Kidney glomerular epithelial cell (primary cell): ENCODE measurements around the gene SLC29A4.
"Not testable (repeated sequence)": the region's sequence is repeated elsewhere in the genome, so short reads cannot be mapped to it uniquely, and the experiment has no call there.

Experiments
- DNase-seq: peaks from one replicate; lab custom pipeline; 2025; lab: John Stamatoyannopoulos, UW

Gene SLC29A4

DNA sequence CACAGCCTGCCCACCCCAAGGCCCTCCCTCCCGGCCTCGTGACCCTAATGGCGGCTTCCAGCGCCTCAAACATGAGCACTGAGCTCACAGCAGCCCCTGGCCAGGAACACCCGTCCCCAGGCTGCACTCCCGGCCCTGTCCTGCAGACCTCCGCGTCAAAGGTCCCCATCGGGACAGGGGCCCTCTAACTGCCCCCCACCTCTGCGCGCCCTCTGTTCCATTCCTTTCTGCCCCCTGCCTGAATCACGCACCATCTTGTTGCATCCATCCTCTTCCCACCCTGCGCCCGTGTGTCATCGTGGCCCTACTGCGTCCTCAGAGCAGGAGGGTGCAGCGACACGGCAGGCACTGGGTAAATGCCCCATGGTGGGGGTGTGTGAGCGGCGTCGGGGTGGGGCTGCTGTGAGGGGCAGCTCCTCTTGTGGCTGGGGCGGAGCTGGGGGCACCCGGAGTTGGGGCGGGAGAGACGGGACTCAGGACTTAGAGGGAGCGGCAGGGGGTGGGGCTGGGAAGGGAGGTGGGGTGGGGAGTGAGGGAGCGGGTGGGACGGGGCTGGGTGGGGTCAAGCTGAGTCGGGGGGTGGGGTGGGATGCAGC lies 13.4 kb downstream of the SLC29A4 start:
- no peak for DNase-seq

DNA sequence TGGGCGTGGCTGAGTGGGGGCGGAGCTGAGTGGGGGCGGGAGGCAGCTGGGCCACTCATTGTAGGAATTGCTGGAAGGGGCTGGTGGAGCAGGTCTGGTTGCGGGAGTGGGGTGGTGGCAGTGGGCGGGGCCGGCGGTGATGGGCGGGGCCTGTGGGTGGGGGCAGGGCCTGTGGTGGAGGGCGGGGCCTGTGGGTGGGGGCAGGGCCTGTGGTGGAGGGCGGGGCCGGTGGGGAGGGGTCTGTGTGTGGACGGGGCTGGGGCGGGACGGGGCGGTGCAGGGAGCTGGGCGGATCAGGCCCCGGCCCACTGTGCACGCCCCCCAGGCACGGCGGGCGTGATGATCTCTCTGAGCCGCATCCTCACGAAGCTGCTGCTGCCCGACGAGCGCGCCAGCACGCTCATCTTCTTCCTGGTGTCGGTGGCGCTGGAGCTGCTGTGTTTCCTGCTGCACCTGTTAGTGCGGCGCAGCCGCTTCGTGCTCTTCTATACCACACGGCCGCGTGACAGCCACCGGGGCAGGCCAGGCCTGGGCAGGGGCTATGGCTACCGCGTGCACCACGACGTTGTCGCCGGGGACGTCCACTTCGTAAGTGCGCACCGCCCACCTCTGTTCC lies 14.0 kb downstream of the SLC29A4 start:
- no peak for DNase-seq

DNA sequence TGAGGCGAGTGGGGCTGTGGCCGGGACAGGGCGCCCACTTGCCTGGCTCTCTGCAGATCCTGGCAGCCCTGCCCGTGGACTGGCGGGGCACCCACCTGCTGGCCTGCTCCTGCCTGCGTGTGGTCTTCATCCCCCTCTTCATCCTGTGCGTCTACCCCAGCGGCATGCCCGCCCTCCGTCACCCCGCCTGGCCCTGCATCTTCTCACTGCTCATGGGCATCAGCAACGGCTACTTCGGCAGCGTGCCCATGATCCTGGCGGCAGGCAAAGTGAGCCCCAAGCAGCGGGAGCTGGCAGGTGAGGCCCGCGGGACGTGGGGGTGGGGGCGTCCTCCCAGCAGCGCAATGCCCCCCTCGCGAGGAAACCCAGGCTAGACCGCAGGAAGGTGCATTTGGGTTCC lies 17.6 kb downstream of the SLC29A4 start:
- no peak for DNase-seq

DNA sequence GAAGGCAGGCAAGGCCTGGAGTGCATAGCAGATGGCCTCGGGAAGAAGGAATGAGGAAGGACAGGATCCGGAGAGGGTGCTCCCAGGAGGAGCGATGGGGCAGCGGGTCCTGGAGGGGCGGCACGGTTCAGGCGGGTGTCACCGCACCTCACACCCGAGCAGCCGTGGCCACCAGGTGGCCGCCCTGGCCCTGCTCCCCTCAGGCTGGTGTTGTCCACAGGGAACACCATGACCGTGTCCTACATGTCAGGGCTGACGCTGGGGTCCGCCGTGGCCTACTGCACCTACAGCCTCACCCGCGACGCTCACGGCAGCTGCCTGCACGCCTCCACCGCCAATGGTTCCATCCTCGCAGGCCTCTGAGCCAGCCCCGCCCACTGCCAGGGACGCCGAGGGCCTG lies 19.8 kb downstream of the SLC29A4 start:
- no peak for DNase-seq

GRCh38 chr7:5303061-5303460 lies 20.3 kb downstream of the SLC29A4 start:
- DNase-seq: no peak

DNA sequence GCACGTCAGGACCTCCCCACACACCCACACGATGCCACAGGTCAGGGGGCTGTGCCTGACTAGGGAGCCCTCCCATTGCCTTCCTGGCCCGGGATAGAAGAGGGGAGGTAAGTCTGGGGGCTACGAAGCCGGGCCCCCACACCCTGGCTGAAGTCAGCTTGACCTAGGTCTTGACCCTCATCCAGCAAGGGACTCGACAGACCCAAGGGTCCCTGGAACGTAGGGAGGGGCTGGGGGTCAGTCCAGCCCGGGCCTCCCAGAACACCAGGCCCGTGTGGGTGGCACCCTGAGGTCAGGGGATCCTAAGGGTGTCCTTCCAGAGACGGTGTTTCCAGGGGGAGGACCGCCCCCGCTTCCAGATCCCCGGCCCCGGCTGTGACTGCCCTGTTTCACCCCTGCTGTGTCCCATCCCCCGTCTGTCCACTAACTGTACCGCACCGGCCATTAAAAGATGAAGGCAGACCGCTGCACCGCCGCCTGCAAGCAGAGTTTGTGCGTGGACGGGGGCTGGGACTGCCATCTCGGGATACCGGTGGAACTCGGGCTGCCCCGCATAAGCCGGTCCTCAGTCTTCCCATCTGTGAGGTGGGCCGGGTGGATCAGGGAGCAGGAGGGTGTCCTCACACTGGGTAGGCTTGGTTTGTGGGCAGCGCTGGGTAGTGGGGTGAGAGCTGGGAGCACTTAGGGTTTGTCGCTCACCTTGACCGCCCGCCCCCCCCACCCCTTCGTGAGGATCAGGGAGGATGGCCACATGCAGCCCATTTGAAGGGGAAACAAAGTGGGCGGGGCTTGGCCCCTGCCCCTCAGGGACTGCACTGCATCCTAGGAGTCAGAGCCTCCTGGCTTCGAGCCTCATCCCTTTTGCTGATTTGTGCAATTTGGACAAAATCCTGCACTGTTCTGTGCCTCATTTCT lies 21.1 kb downstream of the SLC29A4 start:
- no peak for DNase-seq

DNA sequence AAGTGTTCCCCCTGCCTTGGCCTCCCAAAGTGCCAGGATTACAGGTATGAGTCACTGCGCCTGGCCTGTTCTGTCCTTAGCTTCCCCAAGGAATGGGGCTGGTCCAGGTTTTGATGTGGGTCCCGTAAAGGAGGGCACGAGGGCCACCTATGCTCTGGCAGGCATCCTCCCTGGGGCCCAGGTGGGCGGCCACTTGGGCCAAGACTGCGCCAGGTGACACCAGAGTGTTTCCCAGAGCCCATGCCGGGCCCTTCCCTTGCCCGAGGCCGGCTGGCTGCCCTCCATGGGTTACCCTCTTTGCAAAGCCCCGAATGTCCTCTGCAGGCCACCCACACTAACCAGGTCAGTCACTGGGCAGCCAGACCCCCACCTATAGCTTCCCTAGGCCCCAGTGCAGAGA lies 22.3 kb downstream of the SLC29A4 start:
- DNase-seq: not testable (repeated sequence)

- not testable (repeated sequence) for DNase-seq
Observed at GRCh38 chr7:5307221-5308142, 24.7 kb downstream of the SLC29A4 start.

- DNase-seq: no peak
Observed at GRCh38 chr7:5309146-5309545, 26.4 kb downstream of the SLC29A4 start.

DNA sequence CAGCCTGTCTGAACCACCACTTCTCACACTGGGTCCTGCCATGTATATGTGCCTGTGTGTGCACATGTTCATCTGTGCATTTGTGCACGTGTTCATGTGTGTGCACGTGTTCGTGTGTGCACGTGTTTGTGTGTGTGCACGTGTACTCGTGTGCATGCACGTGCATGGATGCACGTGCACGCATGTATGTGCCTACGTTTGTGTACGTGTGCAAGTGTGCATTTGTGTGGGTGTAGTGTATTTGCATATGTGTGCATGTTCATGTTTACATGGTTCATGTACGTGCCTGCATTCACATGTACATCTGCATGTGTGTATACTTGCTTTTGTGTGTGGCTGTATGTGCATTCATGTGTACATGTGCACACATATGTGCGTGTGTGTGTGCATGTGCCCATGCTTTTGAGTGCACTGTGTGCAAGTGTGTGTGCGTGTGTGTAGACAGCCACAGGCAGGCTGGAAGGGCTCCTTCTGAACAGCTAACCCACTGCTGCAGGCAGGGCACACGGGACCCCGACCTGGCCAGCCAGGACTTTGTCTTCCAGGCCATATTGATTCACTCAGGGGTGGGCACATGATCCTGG lies 28.2 kb downstream of the SLC29A4 start:
- no peak for DNase-seq

GRCh38 chr7:5312276-5313070 lies 29.7 kb downstream of the SLC29A4 start:
- not testable (repeated sequence) for DNase-seq

GRCh38 chr7:5313076-5313885 lies 30.5 kb downstream of the SLC29A4 start:
- not testable (repeated sequence) for DNase-seq

- no peak for DNase-seq
Observed at GRCh38 chr7:5314864-5315263, 32.1 kb downstream of the SLC29A4 start.

DNA sequence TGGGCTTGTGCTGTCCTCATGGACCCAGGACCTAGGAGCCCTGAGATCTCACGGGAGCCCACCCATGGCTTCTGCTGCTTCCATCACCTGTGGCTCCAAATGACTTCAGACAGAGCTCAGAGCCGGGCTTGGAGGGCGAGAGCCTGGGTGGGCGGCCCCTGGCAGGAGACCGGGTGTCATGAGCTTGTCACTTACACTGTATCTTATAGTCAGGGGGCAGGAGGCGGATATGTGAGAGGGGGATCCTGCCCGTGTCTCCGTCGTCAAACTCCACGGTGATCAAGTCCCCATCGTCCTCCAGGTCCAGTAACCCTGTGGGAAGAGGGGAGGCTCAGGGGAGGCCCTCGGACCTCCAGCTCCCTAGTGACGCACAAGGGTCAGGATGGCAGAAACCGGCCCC lies 33.0 kb downstream of the SLC29A4 start:
- DNase-seq: no peak

GRCh38 chr7:5318613-5319012 lies 35.9 kb downstream of the SLC29A4 start:
- not testable (repeated sequence) for DNase-seq

GRCh38 chr7:5320391-5320790 lies 37.6 kb downstream of the SLC29A4 start:
- no peak for DNase-seq

DNA sequence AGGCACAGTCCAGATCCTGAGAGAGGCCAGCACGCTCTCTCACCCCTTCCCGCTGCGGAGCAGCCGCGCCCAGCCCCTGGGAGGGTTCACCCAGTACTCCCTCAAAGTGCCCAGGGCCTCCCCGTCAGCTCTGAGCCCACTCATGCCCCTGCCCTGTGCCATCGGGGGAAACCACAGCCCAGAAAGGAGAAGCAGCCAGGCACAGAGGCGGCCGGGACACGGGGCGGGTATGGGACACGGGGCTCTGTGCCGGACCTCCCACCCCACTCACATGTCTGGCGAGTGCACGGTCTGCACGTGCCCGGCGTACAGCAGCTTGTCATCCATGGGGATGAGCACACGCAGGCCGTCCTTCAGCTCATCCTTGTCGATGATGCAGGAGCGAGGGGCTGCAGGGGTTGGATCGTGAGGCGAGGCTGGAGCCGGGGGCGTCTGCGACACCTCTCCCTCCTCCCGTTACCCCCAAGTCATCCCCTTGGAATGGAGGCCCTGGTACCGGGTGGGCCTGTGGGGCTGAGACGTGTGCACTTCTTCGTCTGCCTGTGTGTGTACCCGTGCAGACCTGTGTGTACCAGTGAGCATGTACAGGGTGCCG lies 38.2 kb downstream of the SLC29A4 start:
- no peak for DNase-seq

GRCh38 chr7:5322621-5323410 lies 40.1 kb downstream of the SLC29A4 start:
- DNase-seq: no peak
